ENCODE data around the gene CORO7.

The CORO7 gene

GRCh38 chr16:4370151-4370550 is 46.2 kb downstream of the CORO7 start:
- H3K4me3 ChIP-seq (ENCODE audit: low read length): no peak overlapping the region
- TF ChIP-seq ZNF274 (IDR thresholded peaks at IDR 0.05; ENCODE audit: low read depth, low read length): no peak

DNA sequence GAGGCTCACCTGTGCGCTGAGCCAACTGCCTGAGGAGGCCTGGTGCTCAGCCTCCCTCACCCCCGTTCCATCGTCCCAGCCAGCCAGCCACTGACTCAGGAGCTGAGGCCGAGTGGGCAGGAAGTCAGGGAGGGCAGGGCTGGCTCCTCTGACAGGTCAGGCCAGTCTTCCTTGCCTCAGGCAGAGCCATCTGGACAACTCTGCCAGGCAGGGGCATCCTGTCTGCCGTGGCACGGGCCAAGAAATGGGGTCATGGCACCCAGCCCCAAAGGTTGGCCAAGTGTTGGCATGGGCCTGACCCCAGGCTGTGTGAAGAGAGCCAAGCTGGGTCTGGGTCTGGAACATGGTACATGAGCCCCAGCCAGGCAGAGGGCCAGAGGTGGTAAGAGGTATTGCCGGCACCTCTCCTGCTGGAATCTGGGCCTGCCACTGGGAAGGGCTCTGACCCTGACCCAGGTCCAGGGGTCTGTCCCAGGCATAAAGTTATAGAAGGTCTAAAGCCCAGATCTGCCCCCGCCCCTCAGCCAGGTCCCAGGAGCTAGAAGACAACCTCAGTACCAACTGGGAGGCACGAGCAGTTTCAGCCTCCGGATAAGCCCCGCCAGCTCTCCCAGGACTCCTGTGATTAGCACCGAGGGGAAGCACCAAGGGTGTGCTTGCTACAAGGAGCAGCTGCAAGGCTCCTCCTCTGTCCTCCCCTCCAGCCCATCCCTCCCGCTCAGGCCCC is 47.2 kb downstream of the CORO7 start:
- H3K4me3 ChIP-seq (ENCODE audit: low read length): no peak overlapping the region

DNA sequence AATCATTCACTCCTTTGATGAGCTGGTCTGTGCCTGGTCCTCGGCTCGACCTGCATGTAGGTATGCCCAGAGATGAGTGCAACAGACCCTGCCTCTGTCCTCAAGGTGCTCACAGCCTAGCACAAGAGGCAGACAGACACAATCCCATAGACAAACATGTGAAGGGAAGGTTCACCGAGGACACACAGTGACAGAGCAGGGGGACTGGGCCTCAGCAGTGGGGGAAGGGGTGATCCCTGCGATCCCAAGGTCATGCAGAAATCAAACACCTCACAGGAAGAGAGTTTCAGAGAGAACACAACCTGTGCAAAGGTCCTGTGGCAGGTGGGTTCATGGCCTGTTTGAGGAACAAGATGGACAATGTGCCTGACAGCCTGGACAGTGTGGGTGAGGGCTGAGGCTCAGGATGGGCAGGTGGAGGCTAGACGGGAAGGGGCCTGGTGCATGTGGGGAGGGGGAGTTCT is 49.0 kb downstream of the CORO7 start:
- H3K4me3 ChIP-seq (ENCODE audit: low read length): no peak overlapping the region
- no peak for TF ChIP-seq ZNF274 (IDR thresholded peaks at IDR 0.05; ENCODE audit: low read depth, low read length)

More for the DNA sequence above, 47.2 kb downstream of the CORO7 start:
- no peak for TF ChIP-seq ZNF274 (IDR thresholded peaks at IDR 0.05; ENCODE audit: low read depth, low read length)

DNA sequence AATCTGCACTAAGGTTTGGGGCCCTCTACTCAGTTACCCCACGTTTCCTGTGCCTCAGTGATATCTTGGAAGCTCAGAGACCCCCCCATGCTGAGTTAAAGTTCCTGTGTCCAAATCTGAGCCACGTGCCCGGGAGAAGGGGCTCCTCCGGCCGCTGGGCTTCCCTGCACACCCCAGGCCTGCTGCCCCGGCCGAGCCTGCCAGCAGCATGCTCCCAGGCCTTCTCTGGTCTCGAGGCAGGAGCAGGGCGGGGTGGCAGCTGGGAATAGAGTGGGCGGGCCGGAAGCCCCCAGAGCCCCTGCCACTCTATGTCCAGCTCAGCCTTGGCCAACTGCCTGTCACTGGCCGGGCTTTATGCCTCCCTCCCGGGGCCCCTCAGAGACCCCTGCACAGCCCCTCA is 50.4 kb downstream of the CORO7 start:
- TF ChIP-seq ZNF274 (IDR thresholded peaks at IDR 0.05; ENCODE audit: low read depth, low read length): no peak
- no peak overlapping the region for H3K4me3 ChIP-seq (ENCODE audit: low read length)

GRCh38 chr16:4365615-4366014 is 50.8 kb downstream of the CORO7 start:
- no peak for TF ChIP-seq ZNF274 (IDR thresholded peaks at IDR 0.05; ENCODE audit: low read depth, low read length)
- no peak overlapping the region for H3K4me3 ChIP-seq (ENCODE audit: low read length)

GRCh38 chr16:4365014-4365406 is 51.4 kb downstream of the CORO7 start:
- TF ChIP-seq ZNF274 (IDR thresholded peaks at IDR 0.05; ENCODE audit: low read depth, low read length): no peak
- H3K4me3 ChIP-seq (ENCODE audit: low read length): no peak overlapping the region

GRCh38 chr16:4364196-4365013 is 52.0 kb downstream of the CORO7 start:
- no peak overlapping the region for H3K4me3 ChIP-seq (ENCODE audit: low read length)

GRCh38 chr16:4362476-4363135 is 53.8 kb downstream of the CORO7 start:
- H3K4me3 ChIP-seq (ENCODE audit: low read length): no peak overlapping the region
- TF ChIP-seq ZNF274 (IDR thresholded peaks at IDR 0.05; ENCODE audit: low read depth, low read length): no peak

More at GRCh38 chr16:4364196-4365013, 52.0 kb downstream of the CORO7 start:
- no peak for TF ChIP-seq ZNF274 (IDR thresholded peaks at IDR 0.05; ENCODE audit: low read depth, low read length)

- no peak overlapping the region for H3K4me3 ChIP-seq (ENCODE audit: low read length)
- TF ChIP-seq ZNF274 (IDR thresholded peaks at IDR 0.05; ENCODE audit: low read depth, low read length): no peak
Observed at GRCh38 chr16:4361944-4362311, 54.5 kb downstream of the CORO7 start.

DNA sequence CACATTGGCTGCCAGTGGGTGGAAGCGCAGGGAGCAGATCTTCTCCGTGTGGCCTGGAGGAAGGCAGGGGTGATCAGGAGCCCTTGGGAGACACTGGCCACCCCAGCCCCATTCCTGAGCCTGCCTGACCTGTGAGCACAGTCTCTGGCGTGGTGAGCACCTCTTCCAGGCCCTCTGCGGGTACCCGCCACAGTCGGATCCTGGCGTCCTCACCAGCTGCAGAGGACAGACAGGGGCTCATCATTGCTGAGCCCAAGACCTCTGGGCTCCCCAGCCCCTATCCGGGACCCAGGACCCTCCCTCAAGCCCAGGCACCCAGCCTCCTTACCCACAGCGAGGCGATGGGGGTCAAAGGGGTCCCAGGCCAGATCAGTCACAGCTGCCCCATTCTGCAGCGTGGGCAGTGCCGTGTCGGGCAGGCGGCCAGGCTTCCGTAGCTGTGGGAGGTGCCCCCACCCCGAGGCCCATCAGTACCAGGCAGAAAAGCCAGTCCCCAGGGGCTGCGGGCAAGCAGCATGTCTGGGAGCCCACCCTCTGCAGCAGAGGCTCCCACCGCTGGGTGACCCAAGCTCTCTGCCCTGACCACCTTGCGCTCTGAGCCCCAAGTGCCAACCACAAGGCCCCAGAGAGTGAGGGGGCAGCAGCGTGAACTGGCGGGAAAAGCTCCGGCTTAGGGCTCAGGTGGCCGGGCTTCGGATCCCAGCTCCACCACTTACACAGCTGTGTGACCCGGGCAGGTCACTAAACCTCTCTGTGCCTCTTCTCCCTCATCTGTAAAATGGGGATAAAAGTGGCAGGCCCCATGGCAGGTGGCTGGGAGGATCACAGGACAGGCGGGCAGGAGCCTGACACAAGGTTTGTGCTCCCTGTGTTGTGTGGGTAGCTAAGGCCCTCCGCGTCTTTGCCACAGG is 55.1 kb downstream of the CORO7 start:
- H3K4me3 ChIP-seq (ENCODE audit: low read length): no peak overlapping the region
- TF ChIP-seq ZNF274 (IDR thresholded peaks at IDR 0.05; ENCODE audit: low read depth, low read length): no peak

DNA sequence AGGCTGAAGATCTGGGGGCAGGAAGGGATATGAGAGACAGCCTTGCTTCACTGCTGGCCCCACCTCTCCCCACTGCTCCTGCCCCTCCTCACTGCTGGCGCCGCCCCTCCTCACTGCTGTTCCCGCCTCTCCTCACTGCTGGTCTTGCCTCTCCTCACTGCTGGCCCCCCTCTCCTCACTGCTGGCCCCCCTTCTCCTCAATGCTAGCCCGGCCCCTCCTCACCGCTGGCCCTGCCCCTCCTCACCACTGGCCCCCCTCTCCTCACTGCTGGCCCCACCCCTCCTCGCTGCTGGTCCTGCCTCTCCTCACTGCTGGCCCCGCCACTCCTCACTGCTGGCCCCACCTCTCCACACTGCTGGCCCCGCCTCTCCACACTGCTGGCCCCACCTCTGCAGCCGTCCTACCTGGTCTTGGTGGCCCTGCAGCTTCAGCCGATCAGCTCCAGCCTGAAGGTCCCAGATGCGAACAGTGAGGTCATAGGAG is 55.8 kb downstream of the CORO7 start:
- H3K4me3 ChIP-seq (ENCODE audit: low read length): no peak overlapping the region
- no peak for TF ChIP-seq ZNF274 (IDR thresholded peaks at IDR 0.05; ENCODE audit: low read depth, low read length)

GRCh38 chr16:4359914-4360313 is 56.5 kb downstream of the CORO7 start:
- no peak for TF ChIP-seq ZNF274 (IDR thresholded peaks at IDR 0.05; ENCODE audit: low read depth, low read length)
- no peak overlapping the region for H3K4me3 ChIP-seq (ENCODE audit: low read length)

GRCh38 chr16:4358831-4359561 is 57.4 kb downstream of the CORO7 start:
- TF ChIP-seq ZNF274 (IDR thresholded peaks at IDR 0.05; ENCODE audit: low read depth, low read length): no peak
- no peak overlapping the region for H3K4me3 ChIP-seq (ENCODE audit: low read length)
